PC-3 (cell line): ENCODE results near the gene PTBP2. TPM values are rescaled to one million over a fixed set of nuclear protein-coding genes. Genes with fewer than 3 reads are reported as not detected.

ENCODE experiments used
- ATAC-seq: fragments of 200-7000 bp; cut with Tn5 transposase; 2 replicates; pipeline ENCODE4 v1.9.1; 2020; ENCODE audit warnings: mild to moderate bottlenecking, moderate library complexity
- BruUV-seq: library from RNA; stranded (reverse); fragments of 400-500 nt; replicated peaks from 2 replicates; lab custom pipeline; 2021; lab: Mats Ljungman, UMichigan
- CTCF ChIA-PET: fragments of 300-600 bp; sonication (Branson Sonifier 250); formaldehyde crosslinking; loops from one replicate; lab custom pipeline; 2022; ENCODE audit warnings: antibody characterized with exemption; lab: Charles Lee
- POLR2A ChIA-PET: fragments of 300-600 bp; sonication (Branson Sonifier 250); formaldehyde crosslinking; loops from one replicate; lab custom pipeline; 2022; ENCODE audit warnings: antibody characterized with exemption; ENCODE audit not compliant: unreplicated experiment; lab: Charles Lee
- DNase-seq: peaks from one replicate; pipeline ENCODE4 v3.0.0-alpha.2; 2015
- H2AFZ ChIP-seq: fragments of 300-600 bp; sonication (generic); 2 replicates; pipeline ENCODE4 v1.6.0; 2016; ENCODE audit warnings: antibody characterized with exemption, low read length
- H3F3A ChIP-seq: fragments of 300-600 bp; sonication (generic); one replicate; pipeline ENCODE4 v1.6.0; 2017; ENCODE audit warnings: antibody characterized with exemption, low read length, control low read depth, mild to moderate bottlenecking; ENCODE audit not compliant: unreplicated experiment
- H3K27ac ChIP-seq: fragments of 300-600 bp; sonication (generic); 2 replicates; pipeline ENCODE4 v1.5.1; 2016; ENCODE audit warnings: mild to moderate bottlenecking, low read length
- H3K27me3 ChIP-seq: fragments of 300-600 bp; sonication (generic); 2 replicates; pipeline ENCODE4 v1.6.1; 2016; ENCODE audit warnings: low read length, mixed read lengths
- H3K36me3 ChIP-seq: fragments of 300-600 bp; sonication (generic); 2 replicates; pipeline ENCODE4 v1.6.1; 2016; ENCODE audit warnings: low read depth, mixed run types, low read length, mixed read lengths
- H3K4me1 ChIP-seq: fragments of 300-600 bp; sonication (generic); 2 replicates; pipeline ENCODE4 v1.5.1; 2016; ENCODE audit warnings: low read length; ENCODE audit not compliant: insufficient read depth
- H3K4me2 ChIP-seq: fragments of 300-600 bp; sonication (generic); 2 replicates; pipeline ENCODE4 v1.6.0; 2016; ENCODE audit warnings: low read length
- H3K4me3 ChIP-seq: fragments of 300-600 bp; sonication (generic); 2 replicates; pipeline ENCODE4 v1.5.1; 2016; ENCODE audit warnings: mild to moderate bottlenecking, low read length, mixed read lengths
- H3K79me2 ChIP-seq: fragments of 300-600 bp; sonication (generic); 2 replicates; pipeline ENCODE4 v1.6.1; 2017; ENCODE audit warnings: low read length, mixed read lengths
- H3K9ac ChIP-seq: fragments of 300-600 bp; sonication (generic); 2 replicates; pipeline ENCODE4 v1.6.0; 2016; ENCODE audit warnings: mild to moderate bottlenecking, low read length
- H3K9me2 ChIP-seq: fragments of 300-600 bp; sonication (generic); replicated peaks from 2 replicates; pipeline ENCODE4 v1.6.1; 2016; ENCODE audit warnings: mixed run types, low read length, mixed read lengths
- H3K9me3 ChIP-seq: fragments of 300-600 bp; sonication (generic); 2 replicates; pipeline ENCODE4 v1.6.1; 2016; ENCODE audit warnings: low read length, mixed read lengths
- H4K20me1 ChIP-seq: fragments of 300-600 bp; sonication (generic); 2 replicates; pipeline ENCODE4 v1.6.1; 2016; ENCODE audit warnings: low read length, mixed read lengths
- EZH2 ChIP-seq: fragments of 300-600 bp; sonication (generic); IDR thresholded peaks from one replicate; pipeline ENCODE4 v1.6.1; 2017; ENCODE audit warnings: antibody characterized with exemption, mild to moderate bottlenecking, low read length; ENCODE audit not compliant: unreplicated experiment
- EZH2phosphoT487 ChIP-seq: fragments of 300-600 bp; sonication (generic); IDR thresholded peaks from 2 replicates; pipeline ENCODE4 v1.6.1; 2018; ENCODE audit warnings: mild to moderate bottlenecking, antibody characterized with exemption, low read length, borderline replicate concordance
- intact Hi-C: fragments of 100-400 bp; cut with micrococcal nuclease; formaldehyde crosslinking; loops from 2 replicates; pipeline ENCODE4 v1.9.0; 2023
- total RNA-seq: library from RNA; depleted of rRNA; stranded (reverse); fragments of >200 nt; gene quantifications from 2 replicates; pipeline ENCODE4 v1.2.3, GENCODE V29; 2014
- TF ChIP-seq, protein P1 (sequence below): fragments of 300-600 bp; sonication (generic); conservative IDR thresholded peaks from 2 replicates; pipeline ENCODE4 v1.5.1; 2017; ENCODE audit warnings: antibody characterized with exemption, low read depth, mild to moderate bottlenecking, low read length

Gene PTBP2
- total RNA-seq, 1 experiment from 2014 or later, result 18.6 TPM

DNA sequence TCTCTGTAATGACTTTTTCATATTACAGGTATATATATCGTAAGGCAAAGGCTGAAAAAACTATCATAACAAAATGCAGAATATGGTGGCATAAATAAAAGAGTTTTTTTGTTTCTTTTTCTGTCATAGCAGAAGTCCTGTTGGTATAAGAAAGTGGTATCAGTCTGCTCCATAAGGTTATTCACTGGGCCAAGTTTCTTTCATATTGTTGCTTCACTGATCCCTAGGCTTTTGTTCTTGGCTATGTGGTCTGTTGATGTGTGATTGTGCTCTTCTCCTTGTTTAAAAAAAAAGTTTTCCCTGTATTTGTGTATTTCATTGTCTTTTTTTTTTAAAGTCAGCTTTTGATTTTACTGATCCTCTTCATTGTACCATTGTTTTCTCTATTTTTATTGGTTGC, 26.0 kb downstream of the PTBP2 start:
- no TSS peak for BruUV-seq
- Histone ChIP-seq H3K4me1 (no peaks in the 10 kb centered on the region), H3K9me3 (no peaks in the 10 kb centered on the region), H2AFZ (no peak overlapping the region), H3K27ac (no peak overlapping the region), H4K20me1 (peaks cover 28% of the 10 kb centered on the region), H3K9me2 (no peaks in the 10 kb centered on the region), H3K9ac (no peak overlapping the region), H3K27me3 (no peaks in the 10 kb centered on the region), H3K4me3 (no peak overlapping the region), H3K4me2 (no peak overlapping the region), H3K79me2 (peaks cover 80% of the 10 kb centered on the region), H3F3A (no peaks in the 10 kb centered on the region), H3K36me3 (peaks cover 18% of the 10 kb centered on the region)
- intact Hi-C loops, result loop anchor here (10.0 kb wide), 1 partner anchor 513 kb away; no protein-coding TSS in a partner anchor
- TF ChIP-seq EZH2 (no peak), EZH2phosphoT487 (no peak)
- TF ChIP-seq, protein P1, sequence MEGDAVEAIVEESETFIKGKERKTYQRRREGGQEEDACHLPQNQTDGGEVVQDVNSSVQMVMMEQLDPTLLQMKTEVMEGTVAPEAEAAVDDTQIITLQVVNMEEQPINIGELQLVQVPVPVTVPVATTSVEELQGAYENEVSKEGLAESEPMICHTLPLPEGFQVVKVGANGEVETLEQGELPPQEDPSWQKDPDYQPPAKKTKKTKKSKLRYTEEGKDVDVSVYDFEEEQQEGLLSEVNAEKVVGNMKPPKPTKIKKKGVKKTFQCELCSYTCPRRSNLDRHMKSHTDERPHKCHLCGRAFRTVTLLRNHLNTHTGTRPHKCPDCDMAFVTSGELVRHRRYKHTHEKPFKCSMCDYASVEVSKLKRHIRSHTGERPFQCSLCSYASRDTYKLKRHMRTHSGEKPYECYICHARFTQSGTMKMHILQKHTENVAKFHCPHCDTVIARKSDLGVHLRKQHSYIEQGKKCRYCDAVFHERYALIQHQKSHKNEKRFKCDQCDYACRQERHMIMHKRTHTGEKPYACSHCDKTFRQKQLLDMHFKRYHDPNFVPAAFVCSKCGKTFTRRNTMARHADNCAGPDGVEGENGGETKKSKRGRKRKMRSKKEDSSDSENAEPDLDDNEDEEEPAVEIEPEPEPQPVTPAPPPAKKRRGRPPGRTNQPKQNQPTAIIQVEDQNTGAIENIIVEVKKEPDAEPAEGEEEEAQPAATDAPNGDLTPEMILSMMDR, result no peak
- ChIA-PET CTCF (no interaction called here), POLR2A (no interaction called here)
- ATAC-seq (no peak), DNase-seq (no peak)

GRCh38 chr1:96748078-96748477, 26.5 kb downstream of the PTBP2 start:
- CTCF ChIA-PET, result no interaction called here
- intact Hi-C loops, result loop anchor here (10.0 kb wide), 1 partner anchor 513 kb away; no protein-coding TSS in a partner anchor
- H3F3A ChIP-seq, result no peaks in the 10 kb centered on the region
- no peak overlapping the region for H3K4me2 ChIP-seq
- peaks cover 75% of the 10 kb centered on the region for H3K79me2 ChIP-seq
- no peak for TF ChIP-seq EZH2
- TF ChIP-seq, protein P1, result no peak
- TF ChIP-seq EZH2phosphoT487, result no peak
- no TSS peak for BruUV-seq
- no peak overlapping the region for H2AFZ ChIP-seq
- H3K27me3 ChIP-seq, result no peaks in the 10 kb centered on the region
- H3K4me1 ChIP-seq, result no peaks in the 10 kb centered on the region
- peaks cover 24% of the 10 kb centered on the region for H3K36me3 ChIP-seq
- H3K9ac ChIP-seq, result no peak overlapping the region
- H3K9me3 ChIP-seq, result no peaks in the 10 kb centered on the region
- ATAC-seq, result no peak
- H3K9me2 ChIP-seq, result no peaks in the 10 kb centered on the region
- no peak overlapping the region for H3K27ac ChIP-seq
- DNase-seq, result no peak
- peaks cover 28% of the 10 kb centered on the region for H4K20me1 ChIP-seq
- no peak overlapping the region for H3K4me3 ChIP-seq
- POLR2A ChIA-PET, result no interaction called here

DNA sequence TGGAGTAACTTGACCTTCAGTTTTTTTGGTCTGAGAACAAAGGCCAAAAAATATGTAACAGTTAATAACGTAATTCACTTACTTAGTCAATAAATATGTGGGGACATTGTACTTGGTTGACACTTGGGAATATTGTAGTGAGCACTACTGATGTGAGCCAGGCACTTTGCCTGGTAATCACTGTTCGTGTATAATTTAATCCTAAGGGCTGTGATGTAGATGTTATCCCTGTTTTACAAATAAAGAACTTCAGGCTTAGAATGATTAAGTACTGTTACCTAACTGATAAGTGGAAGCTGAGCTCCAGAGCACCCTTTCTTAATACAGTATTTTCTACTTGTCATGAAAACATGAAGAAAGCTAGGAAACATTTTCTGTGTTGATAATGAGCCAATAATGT, 28.0 kb downstream of the PTBP2 start:
- H3K9ac ChIP-seq, result no peak overlapping the region
- no peaks in the 10 kb centered on the region for H3K27me3 ChIP-seq
- no TSS peak for BruUV-seq
- H4K20me1 ChIP-seq, result peaks cover 19% of the 10 kb centered on the region
- intact Hi-C loops, result loop anchor here (10.0 kb wide), 1 partner anchor 515 kb away; no protein-coding TSS in a partner anchor
- no peaks in the 10 kb centered on the region for H3K9me3 ChIP-seq
- ATAC-seq (no peak), DNase-seq (no peak)
- no peak overlapping the region for H3K4me3 ChIP-seq
- H3K4me1 ChIP-seq, result no peaks in the 10 kb centered on the region
- ChIA-PET CTCF (no interaction called here), POLR2A (no interaction called here)
- H3K9me2 ChIP-seq, result no peaks in the 10 kb centered on the region
- no peak overlapping the region for H3K27ac ChIP-seq
- TF ChIP-seq, protein P1, result no peak
- no peak for TF ChIP-seq EZH2
- no peak for TF ChIP-seq EZH2phosphoT487
- H2AFZ ChIP-seq, result no peak overlapping the region
- no peaks in the 10 kb centered on the region for H3F3A ChIP-seq
- no peak overlapping the region for H3K4me2 ChIP-seq
- peaks cover 61% of the 10 kb centered on the region for H3K79me2 ChIP-seq
- H3K36me3 ChIP-seq, result peaks cover 34% of the 10 kb centered on the region
